ENCODE results near the gene SLMAP. TPM values are rescaled to one million over a fixed set of nuclear protein-coding genes. Genes with fewer than 3 reads are reported as not detected.

SLMAP gene
- total and polyA plus RNA-seq, 2 donors from 2014 or later = 22.0 to 86.1 TPM

DNA sequence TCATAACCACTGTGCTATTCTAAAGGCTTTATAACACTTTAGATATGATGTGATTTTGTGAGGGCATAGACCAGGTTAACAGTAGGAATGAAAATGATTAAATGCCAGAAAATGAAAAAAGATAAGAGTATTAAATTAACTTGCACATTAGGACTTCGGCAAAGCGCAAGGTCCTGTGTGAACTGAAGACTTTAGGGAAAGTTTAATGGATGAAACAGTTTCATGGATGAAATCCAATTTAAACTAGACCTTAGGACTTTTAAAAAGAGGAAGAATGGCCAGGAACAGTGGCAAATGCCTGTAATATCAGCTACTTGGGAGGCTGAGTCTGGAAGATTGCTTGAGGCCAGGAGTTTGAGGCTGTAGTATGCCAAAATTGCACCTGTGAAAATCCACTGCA, 8.7 kb downstream of the SLMAP start:
- H3K4me1 ChIP-seq (ENCODE audit: control insufficient read depth in 2 of 3, insufficient read depth in 2 of 3, low read depth in 1 of 3, low read length in 3 of 3) = peaks cover 0 to 5% (median 0%) of the 10 kb centered on the region in 3 donors
- TF ChIP-seq, protein P1, sequence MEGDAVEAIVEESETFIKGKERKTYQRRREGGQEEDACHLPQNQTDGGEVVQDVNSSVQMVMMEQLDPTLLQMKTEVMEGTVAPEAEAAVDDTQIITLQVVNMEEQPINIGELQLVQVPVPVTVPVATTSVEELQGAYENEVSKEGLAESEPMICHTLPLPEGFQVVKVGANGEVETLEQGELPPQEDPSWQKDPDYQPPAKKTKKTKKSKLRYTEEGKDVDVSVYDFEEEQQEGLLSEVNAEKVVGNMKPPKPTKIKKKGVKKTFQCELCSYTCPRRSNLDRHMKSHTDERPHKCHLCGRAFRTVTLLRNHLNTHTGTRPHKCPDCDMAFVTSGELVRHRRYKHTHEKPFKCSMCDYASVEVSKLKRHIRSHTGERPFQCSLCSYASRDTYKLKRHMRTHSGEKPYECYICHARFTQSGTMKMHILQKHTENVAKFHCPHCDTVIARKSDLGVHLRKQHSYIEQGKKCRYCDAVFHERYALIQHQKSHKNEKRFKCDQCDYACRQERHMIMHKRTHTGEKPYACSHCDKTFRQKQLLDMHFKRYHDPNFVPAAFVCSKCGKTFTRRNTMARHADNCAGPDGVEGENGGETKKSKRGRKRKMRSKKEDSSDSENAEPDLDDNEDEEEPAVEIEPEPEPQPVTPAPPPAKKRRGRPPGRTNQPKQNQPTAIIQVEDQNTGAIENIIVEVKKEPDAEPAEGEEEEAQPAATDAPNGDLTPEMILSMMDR (IDR thresholded peaks at IDR 0.05; ENCODE audit: borderline replicate concordance, extremely low read depth, insufficient read depth) = no peak
- H3K27me3 ChIP-seq (ENCODE audit: control insufficient read depth, insufficient read depth, low read length) = no peaks in the 10 kb centered on the region
- DNase-seq = no peak
- H3K4me3 ChIP-seq (ENCODE audit: low read length in 3 of 3) = no peak overlapping the region
- no peaks in the 10 kb centered on the region for H3K9me3 ChIP-seq (ENCODE audit: control insufficient read depth in 2 of 3, insufficient read depth in 1 of 3, low read length in 3 of 3)
- H3K36me3 ChIP-seq (ENCODE audit: control insufficient read depth in 2 of 3, insufficient read depth in 3 of 3, low read length in 3 of 3) = peaks cover 0 to 3% (median 0%) of the 10 kb centered on the region in 3 donors
- intact Hi-C loops (cut with DNase I) = no loop called here
- H3K9ac ChIP-seq (ENCODE audit: low read length in 3 of 3) = no peak overlapping the region
- H3K27ac ChIP-seq (ENCODE audit: low read depth in 2 of 2, low read length in 2 of 2) = no peak overlapping the region
- FAIRE-seq = no peak

DNA sequence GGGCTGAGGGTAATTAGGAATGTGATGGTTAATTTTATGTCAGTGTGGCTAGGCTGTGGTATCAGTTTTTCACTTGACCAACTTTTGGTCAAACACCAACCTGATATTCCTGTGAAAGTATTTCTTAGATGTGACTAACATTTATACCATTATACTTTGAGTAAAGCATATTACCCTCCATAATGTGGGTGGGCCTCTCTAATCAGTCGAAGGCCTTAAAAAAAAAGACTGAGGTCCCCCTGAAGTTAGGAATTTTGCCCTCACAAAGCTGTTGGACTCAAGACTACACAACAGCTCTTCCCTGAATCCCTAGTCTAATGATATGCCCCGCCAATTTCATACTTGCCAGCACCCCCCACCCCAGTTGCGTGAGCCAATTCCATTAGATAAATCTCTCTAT, 12.5 kb downstream of the SLMAP start:
- no peak overlapping the region for H3K27ac ChIP-seq (ENCODE audit: low read depth in 2 of 2, low read length in 2 of 2)
- peaks cover 0 to 3% (median 0%) of the 10 kb centered on the region in 3 donors for H3K36me3 ChIP-seq (ENCODE audit: control insufficient read depth in 2 of 3, insufficient read depth in 3 of 3, low read length in 3 of 3)
- TF ChIP-seq, protein P1 (IDR thresholded peaks at IDR 0.05; ENCODE audit: borderline replicate concordance, extremely low read depth, insufficient read depth) = no peak
- no peak overlapping the region for H3K4me3 ChIP-seq (ENCODE audit: low read length in 3 of 3)
- H3K9ac ChIP-seq (ENCODE audit: low read length in 3 of 3) = no peak overlapping the region
- FAIRE-seq (no peak), DNase-seq (no peak)
- H3K9me3 ChIP-seq (ENCODE audit: control insufficient read depth in 2 of 3, insufficient read depth in 1 of 3, low read length in 3 of 3) = no peaks in the 10 kb centered on the region
- intact Hi-C loops (cut with DNase I) = no loop called here
- H3K4me1 ChIP-seq (ENCODE audit: control insufficient read depth in 2 of 3, insufficient read depth in 2 of 3, low read depth in 1 of 3, low read length in 3 of 3) = peaks cover 0 to 5% (median 0%) of the 10 kb centered on the region in 3 donors
- no peaks in the 10 kb centered on the region for H3K27me3 ChIP-seq (ENCODE audit: control insufficient read depth, insufficient read depth, low read length)

DNA sequence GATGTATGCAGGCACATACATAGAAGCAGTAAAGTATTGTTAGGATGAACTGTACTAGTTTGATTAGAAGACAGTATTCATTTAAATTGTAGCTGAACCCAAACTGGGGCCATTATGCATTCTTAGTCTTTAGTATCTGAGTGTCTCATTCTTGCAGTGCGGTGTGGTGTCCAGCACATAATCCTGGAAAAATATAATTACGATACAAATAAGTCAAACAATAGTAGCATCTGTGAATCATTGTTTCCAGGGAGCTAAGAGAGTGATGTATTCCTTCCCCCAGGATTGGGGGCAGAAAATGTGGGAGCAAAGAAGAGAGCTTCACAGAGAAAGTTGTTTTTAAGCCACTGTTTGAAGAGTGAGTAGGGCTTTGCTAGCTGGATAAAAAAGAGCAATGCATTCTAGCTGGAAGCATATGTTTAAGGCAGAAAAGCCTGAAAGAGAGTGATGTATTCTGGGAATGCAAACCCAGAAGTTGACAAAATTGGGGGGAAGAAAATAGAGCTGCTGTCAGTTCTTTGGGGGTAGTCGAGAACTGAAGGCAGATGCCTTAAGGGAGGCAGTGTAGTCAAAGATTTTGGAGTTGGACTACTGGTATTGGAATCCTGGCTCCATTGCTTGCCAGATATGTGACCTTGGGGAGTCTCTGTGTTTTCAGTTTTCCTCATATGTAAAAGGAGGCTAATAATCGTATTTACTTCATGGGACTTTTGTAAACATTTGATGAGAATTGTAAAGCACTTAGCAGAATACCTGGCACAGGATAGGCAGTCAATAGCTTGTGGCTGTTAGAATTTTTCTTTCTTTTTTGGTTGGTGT, 14.1 kb downstream of the SLMAP start:
- intact Hi-C loops (cut with DNase I) = no loop called here
- DNase-seq (no peak), FAIRE-seq (no peak)
- no peaks in the 10 kb centered on the region for H3K27me3 ChIP-seq (ENCODE audit: control insufficient read depth, insufficient read depth, low read length)
- no peaks in the 10 kb centered on the region for H3K4me1 ChIP-seq (ENCODE audit: control insufficient read depth in 2 of 3, insufficient read depth in 2 of 3, low read depth in 1 of 3, low read length in 3 of 3)
- TF ChIP-seq, protein P1 (IDR thresholded peaks at IDR 0.05; ENCODE audit: borderline replicate concordance, extremely low read depth, insufficient read depth) = no peak
- no peak overlapping the region for H3K4me3 ChIP-seq (ENCODE audit: low read length in 3 of 3)
- H3K9me3 ChIP-seq (ENCODE audit: control insufficient read depth in 2 of 3, insufficient read depth in 1 of 3, low read length in 3 of 3) = no peaks in the 10 kb centered on the region
- peaks cover 0 to 3% (median 0%) of the 10 kb centered on the region in 3 donors for H3K36me3 ChIP-seq (ENCODE audit: control insufficient read depth in 2 of 3, insufficient read depth in 3 of 3, low read length in 3 of 3)
- H3K27ac ChIP-seq (ENCODE audit: low read depth in 2 of 2, low read length in 2 of 2) = no peak overlapping the region
- H3K9ac ChIP-seq (ENCODE audit: low read length in 3 of 3) = no peak overlapping the region

All from kidney (tissue), 14 donors.